C4-2B (cell line): ENCODE results near the gene UNC93A.
"Not testable (repeated sequence)": the region's sequence is repeated elsewhere in the genome, so short reads cannot be mapped to it uniquely, and the experiment has no call there.

ENCODE experiments used
- CTCF ChIP-seq: fragments of 450-650 bp; conservative IDR thresholded peaks from 2 replicates; pipeline ENCODE4 v1.5.1; 2017; ENCODE audit warnings: mild to moderate bottlenecking
- ZFX ChIP-seq: fragments of 450-650 bp; IDR thresholded peaks from 2 replicates; pipeline ENCODE4 v1.6.1; 2017

DNA sequence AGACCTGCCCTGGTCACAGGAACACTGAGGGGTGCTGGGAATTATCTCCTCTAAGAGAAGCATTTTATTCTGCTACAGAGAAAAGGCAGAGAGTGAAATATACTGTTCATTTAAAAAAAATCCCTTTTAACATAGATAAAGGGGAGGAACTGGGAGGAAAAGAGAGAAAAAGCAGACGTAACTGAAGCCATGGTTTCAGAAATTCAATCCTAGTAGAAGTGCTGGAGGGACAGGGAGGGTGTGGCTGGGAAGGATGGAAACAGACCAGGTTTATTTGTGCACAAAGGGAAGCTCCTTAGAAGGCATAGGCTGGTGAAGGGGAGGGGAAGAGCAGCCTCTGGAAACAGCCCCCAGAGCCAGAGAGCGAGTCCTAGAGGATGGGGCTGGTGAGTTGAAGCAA is 1.8 kb upstream of the UNC93A start:
- not testable (repeated sequence) for TF ChIP-seq CTCF, ZFX
